GM12878 (cell line): ENCODE data around the gene EYS. TPM values are rescaled to one million over a fixed set of nuclear protein-coding genes. Genes with fewer than 3 reads are reported as not detected.

ENCODE experiments used
- ATAC-seq: fragments of 200-7000 bp; cut with Tn5 transposase; 3 replicates; pipeline ENCODE4 v1.9.1; 2020; ENCODE audit warnings: mild to moderate bottlenecking, moderate library complexity
- BruUV-seq: library from RNA; stranded (reverse); fragments of 400-500 nt; replicated peaks from 2 replicates; lab custom pipeline; 2021; lab: Mats Ljungman, UMichigan
- CTCF ChIA-PET: fragments of 300-600 bp; sonication (Branson Sonifier 250); formaldehyde crosslinking; extraction: SDS; loops from one replicate; lab custom pipeline; 2021; ENCODE audit warnings: inconsistent platforms; lab: Yijun Ruan, JAX
- POLR2A ChIA-PET: fragments of 350-600 bp; formaldehyde crosslinking; extraction: SDS; loops from one replicate; lab custom pipeline; 2021; ENCODE audit warnings: inconsistent platforms; lab: Charles Lee
- RAD21 ChIA-PET: fragments of 300-600 bp; sonication (Branson Sonifier 250); formaldehyde crosslinking; loops from one replicate; lab custom pipeline; 2023; ENCODE audit warnings: antibody characterized with exemption; ENCODE audit not compliant: unreplicated experiment; lab: Charles Lee
- SMC1A ChIA-PET: fragments of 300-600 bp; sonication (Branson Sonifier 250); formaldehyde crosslinking; loops from one replicate; lab custom pipeline; 2023; ENCODE audit not compliant: unreplicated experiment, uncharacterized antibody; lab: Charles Lee
- DNase-seq: peaks from one replicate; pipeline ENCODE4 v3.0.0-alpha.2; 2011; ENCODE audit warnings: low read depth, low spot score
- FAIRE-seq: peaks from 3 replicates; lab custom pipeline; 2011; peaks lifted over from hg19 to GRCh38; lab: Jason Lieb, UNC
- H2AFZ ChIP-seq: 2 replicates; pipeline ENCODE4 v1.6.0; 2011; ENCODE audit warnings: low read depth, low read length, control low read depth; ENCODE audit not compliant: control insufficient read depth
- H3K27ac ChIP-seq: 2 replicates; pipeline ENCODE4 v1.5.1; 2011; ENCODE audit warnings: control low read depth; ENCODE audit not compliant: control insufficient read depth, insufficient read depth
- H3K27me3 ChIP-seq, 2 experiments: replicated peaks in 1 of 2; 2 replicates each; pipeline versions ENCODE4 v1.6.0 to v1.6.1; 2011; ENCODE audit warnings: low read length in 1 of 2; ENCODE audit not compliant: control insufficient read depth in 2 of 2, insufficient read depth in 2 of 2
- H3K36me3 ChIP-seq, 2 experiments: 2 replicates each; pipeline ENCODE4 v1.5.1; 2011; ENCODE audit warnings: low read length in 1 of 2; ENCODE audit not compliant: control insufficient read depth in 2 of 2, insufficient read depth in 2 of 2
- H3K4me1 ChIP-seq: 2 replicates; pipeline ENCODE4 v1.6.1; 2011; ENCODE audit warnings: mild to moderate bottlenecking, low read length, moderate library complexity, mixed read lengths; ENCODE audit not compliant: control insufficient read depth, insufficient read depth
- H3K4me2 ChIP-seq: 2 replicates; pipeline ENCODE4 v1.6.0; 2011; ENCODE audit warnings: control low read depth; ENCODE audit not compliant: control insufficient read depth, insufficient read depth
- H3K4me3 ChIP-seq: fragments of 200-600 bp; sonication (generic); 2 replicates; pipeline ENCODE4 v1.5.1; 2016
- H3K79me2 ChIP-seq: 2 replicates; pipeline ENCODE4 v1.6.0; 2011; ENCODE audit warnings: low read length; ENCODE audit not compliant: control insufficient read depth, insufficient read depth
- H3K9ac ChIP-seq: 2 replicates; pipeline ENCODE4 v1.8.0; 2011; ENCODE audit warnings: low read length, control low read depth, mixed read lengths; ENCODE audit not compliant: control insufficient read depth, insufficient read depth
- H3K9me3 ChIP-seq: replicated peaks from 3 replicates; pipeline ENCODE4 v1.5.1; 2011; ENCODE audit warnings: mild to moderate bottlenecking, low read length; ENCODE audit not compliant: control insufficient read depth, insufficient read depth
- H4K20me1 ChIP-seq: 2 replicates; pipeline ENCODE4 v1.6.0; 2011; ENCODE audit not compliant: control insufficient read depth, insufficient read depth
- ASH2L ChIP-seq: fragments of 300-600, 200-600 bp; sonication (generic); IDR thresholded peaks from 2 replicates; pipeline ENCODE4 v1.6.1; 2017; ENCODE audit warnings: low read depth, mild to moderate bottlenecking, borderline replicate concordance
- CBFB ChIP-seq: IDR thresholded peaks from 2 replicates; pipeline ENCODE4 v1.6.1; 2016; ENCODE audit warnings: antibody characterized with exemption, low read depth
- GATAD2B ChIP-seq: fragments of 450-650 bp; conservative IDR thresholded peaks from 2 replicates; pipeline ENCODE4 v1.6.1; 2017; ENCODE audit warnings: low read depth, mild to moderate bottlenecking, moderate library complexity
- KAT2A ChIP-seq: conservative IDR thresholded peaks from 2 replicates; pipeline ENCODE4 v1.6.1; 2011; ENCODE audit warnings: low read depth, low read length; ENCODE audit not compliant: control insufficient read depth
- PKNOX1 ChIP-seq: fragments of 450-650 bp; IDR thresholded peaks from 2 replicates; pipeline ENCODE4 v1.6.1; 2016; ENCODE audit warnings: mild to moderate bottlenecking
- POLR2A ChIP-seq: IDR thresholded peaks from 2 replicates; pipeline ENCODE4 v1.6.1; 2011; ENCODE audit warnings: low read depth, mild to moderate bottlenecking, low read length
- TBL1XR1 ChIP-seq: IDR thresholded peaks from 2 replicates; pipeline ENCODE4 v1.6.1; 2012; ENCODE audit warnings: low read depth, low read length, improper control_type of control experiment
- YBX1 ChIP-seq: fragments of 450-650 bp; IDR thresholded peaks from 2 replicates; pipeline ENCODE4 v1.6.1; 2016; ENCODE audit warnings: antibody characterized with exemption
- ZNF207 ChIP-seq: fragments of 450-650 bp; IDR thresholded peaks from 2 replicates; pipeline ENCODE4 v1.6.1; 2014; ENCODE audit warnings: antibody characterized with exemption, mild to moderate bottlenecking, borderline replicate concordance
- WGBS: methylation state at CpG from one replicate; pipeline ENCODE4 v1.1.6; 2016; ENCODE audit warnings: low lambda C conversion rate; ENCODE audit not compliant: insufficient replicate concordance, insufficient coverage; ENCODE audit errors: missing lambda C conversion rate; 5-methylcytosine and 5-hydroxymethylcytosine counted together
- in situ Hi-C: fragments of 300-500 bp; cut with MboI; formaldehyde crosslinking; loops from 9 replicates; pipeline ENCODE4 v1.14.3; 2018; ENCODE audit warnings: mixed read lengths
- intact Hi-C: fragments of 100-400 bp; cut with micrococcal nuclease; formaldehyde crosslinking; loops from one replicate; pipeline ENCODE4 v1.14.2; 2022; ENCODE audit not compliant: unreplicated experiment
- polyA plus RNA-seq, 11 experiments: library from polyadenylated mRNA; depleted of rRNA in 4 of 11; unstranded in 6 of 11; stranded (reverse) in 5 of 11; fragments of >200 nt; fragmentation: Nextera tagmentation in 4 of 11; fragmentation: Illumina TruSeq in 1 of 11; extraction: Ambion mirVana in 4 of 11; extraction: Trizol in 1 of 11; gene quantifications; 1 replicate in 1 of 11; 2 replicates in 10 of 11; pipeline versions ENCODE4 v1.2.1 to v1.2.3, GENCODE V29; 2011 to 2016; ENCODE audit warnings: inconsistent platforms in 2 of 11, missing spikeins in 2 of 11, low read depth in 1 of 11
- total RNA-seq, 4 experiments: library from RNA; depleted of rRNA in 3 of 4; stranded (reverse); fragments of >200 nt in 3 of 4; fragmentation: Illumina TruSeq in 1 of 4; extraction: Trizol in 1 of 4; gene quantifications; 2 replicates each; pipeline versions ENCODE4 v1.2.1 to v1.2.3, GENCODE V29; 2013 to 2021
- TF ChIP-seq, protein P1 (sequence below): fragments of 450-650 bp; formaldehyde crosslinking; IDR thresholded peaks from 2 replicates; pipeline ENCODE4 v1.4.0; 2020; ENCODE audit warnings: mild to moderate bottlenecking, moderate library complexity

Gene EYS
- total and polyA plus RNA-seq, 10 of the 15 experiments (the other 5 are each of a cell fraction or from before 2014, with no cell fraction given), result under 0.01 to 0.14 (median 0.02) TPM; not detected in 1

GRCh38 chr6:64786736-64787135 is 920.3 kb downstream of the EYS start:
- no peak for TF ChIP-seq GATAD2B
- no peak for TF ChIP-seq TBL1XR1
- no peak for TF ChIP-seq ZNF207
- no peak for TF ChIP-seq ASH2L
- TF ChIP-seq PKNOX1, result no peak
- no peak for TF ChIP-seq CBFB
- no peak for TF ChIP-seq POLR2A
- TF ChIP-seq, protein P1, sequence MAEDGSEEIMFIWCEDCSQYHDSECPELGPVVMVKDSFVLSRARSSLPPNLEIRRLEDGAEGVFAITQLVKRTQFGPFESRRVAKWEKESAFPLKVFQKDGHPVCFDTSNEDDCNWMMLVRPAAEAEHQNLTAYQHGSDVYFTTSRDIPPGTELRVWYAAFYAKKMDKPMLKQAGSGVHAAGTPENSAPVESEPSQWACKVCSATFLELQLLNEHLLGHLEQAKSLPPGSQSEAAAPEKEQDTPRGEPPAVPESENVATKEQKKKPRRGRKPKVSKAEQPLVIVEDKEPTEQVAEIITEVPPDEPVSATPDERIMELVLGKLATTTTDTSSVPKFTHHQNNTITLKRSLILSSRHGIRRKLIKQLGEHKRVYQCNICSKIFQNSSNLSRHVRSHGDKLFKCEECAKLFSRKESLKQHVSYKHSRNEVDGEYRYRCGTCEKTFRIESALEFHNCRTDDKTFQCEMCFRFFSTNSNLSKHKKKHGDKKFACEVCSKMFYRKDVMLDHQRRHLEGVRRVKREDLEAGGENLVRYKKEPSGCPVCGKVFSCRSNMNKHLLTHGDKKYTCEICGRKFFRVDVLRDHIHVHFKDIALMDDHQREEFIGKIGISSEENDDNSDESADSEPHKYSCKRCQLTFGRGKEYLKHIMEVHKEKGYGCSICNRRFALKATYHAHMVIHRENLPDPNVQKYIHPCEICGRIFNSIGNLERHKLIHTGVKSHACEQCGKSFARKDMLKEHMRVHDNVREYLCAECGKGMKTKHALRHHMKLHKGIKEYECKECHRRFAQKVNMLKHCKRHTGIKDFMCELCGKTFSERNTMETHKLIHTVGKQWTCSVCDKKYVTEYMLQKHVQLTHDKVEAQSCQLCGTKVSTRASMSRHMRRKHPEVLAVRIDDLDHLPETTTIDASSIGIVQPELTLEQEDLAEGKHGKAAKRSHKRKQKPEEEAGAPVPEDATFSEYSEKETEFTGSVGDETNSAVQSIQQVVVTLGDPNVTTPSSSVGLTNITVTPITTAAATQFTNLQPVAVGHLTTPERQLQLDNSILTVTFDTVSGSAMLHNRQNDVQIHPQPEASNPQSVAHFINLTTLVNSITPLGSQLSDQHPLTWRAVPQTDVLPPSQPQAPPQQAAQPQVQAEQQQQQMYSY (CRISPR knock-in tag), result no peak
- TF ChIP-seq KAT2A, result no peak
- no peak for TF ChIP-seq YBX1
- WGBS, result 0% methylated on average over 2 of the region's 2 CpGs
- no peaks in the 10 kb centered on the region for H4K20me1 ChIP-seq
- ChIA-PET CTCF (interaction anchor here (1.0 kb wide), 1 partner anchor 535 kb away, joined by 3 read pairs; no protein-coding TSS in a partner anchor), SMC1A (no interaction called here), RAD21 (no interaction called here), POLR2A (interaction anchor here (1.0 kb wide), 1 partner anchor 18 kb away, joined by 3 read pairs; no protein-coding TSS in a partner anchor)
- H3K27me3 ChIP-seq, result no peaks in the 10 kb centered on the region
- no TSS peak for BruUV-seq
- in situ Hi-C loops (no loop called here), intact Hi-C loops (no loop called here)
- H3K4me3 ChIP-seq, result no peak overlapping the region
- no peak overlapping the region for H3K4me2 ChIP-seq
- no peaks in the 10 kb centered on the region for H3K9me3 ChIP-seq
- no peaks in the 10 kb centered on the region for H3K79me2 ChIP-seq
- no peaks in the 10 kb centered on the region for H3K36me3 ChIP-seq
- ATAC-seq (no peak), FAIRE-seq (no peak), DNase-seq (no peak)
- no peak overlapping the region for H2AFZ ChIP-seq
- no peak overlapping the region for H3K27ac ChIP-seq
- no peak overlapping the region for H3K9ac ChIP-seq
- H3K4me1 ChIP-seq, result no peaks in the 10 kb centered on the region
